ENCODE data around the gene FAM98C.
A peak's percentile ranks its signal among the peaks of the same experiment; 100 is the strongest.
"Not testable (repeated sequence)": the region's sequence is repeated elsewhere in the genome, so short reads cannot be mapped to it uniquely, and the experiment has no call there.

Gene FAM98C

DNA sequence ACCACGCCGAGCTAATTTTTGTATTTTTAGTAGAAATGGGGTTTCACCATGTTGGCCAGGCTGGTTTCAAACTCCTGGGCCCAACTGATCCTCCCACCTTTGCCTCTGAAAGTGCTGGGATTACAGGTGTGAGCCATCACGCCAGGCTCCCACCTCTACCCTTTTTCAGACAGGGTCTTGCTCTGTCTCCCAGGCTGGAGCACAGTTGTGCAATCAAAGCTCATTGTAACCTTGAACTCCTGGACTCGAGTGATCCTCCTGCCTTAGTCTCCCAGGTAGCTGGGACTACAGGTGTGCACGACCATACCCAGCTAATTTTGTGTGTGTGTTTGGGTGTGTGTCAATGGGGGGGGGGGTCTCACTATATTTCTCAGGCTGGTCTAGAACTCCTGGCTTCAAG lies 21.4 kb downstream of the FAM98C start:
- Histone ChIP-seq H3K23ac (ENCODE audit: low read length) (no peak overlapping the region), H3K27ac (ENCODE audit: low read depth, low read length) (no peak overlapping the region), H4K8ac (ENCODE audit: low read depth, low read length) (no peak overlapping the region), H2BK120ac (ENCODE audit: insufficient read depth, low read length, poor library complexity) (no peak overlapping the region), H3K4me1 (ENCODE audit: control insufficient read depth in 1 of 2, insufficient read depth in 2 of 2, low read length in 2 of 2) (peaks cover 2 to 5% of the 10 kb centered on the region in 2 experiments), H2BK5ac (ENCODE audit: low read depth, low read length, poor library complexity) (no peak overlapping the region), H3K18ac (ENCODE audit: low read length) (no peak overlapping the region), H4K12ac (ENCODE audit: low read depth, low read length) (no peak overlapping the region), H2BK12ac (ENCODE audit: low read length) (no peak overlapping the region), H4K91ac (ENCODE audit: low read depth, low read length) (no peak overlapping the region), H3K4me3 (ENCODE audit: low read depth, low read length) (no peak overlapping the region), H3K14ac (ENCODE audit: low read length) (no peak overlapping the region), H3K27me3 (ENCODE audit: insufficient read depth, low read length) (no peaks in the 10 kb centered on the region), H3K79me2 (ENCODE audit: control insufficient read depth, insufficient read depth, low read length, poor library complexity) (no peaks in the 10 kb centered on the region), H3K9me3 (ENCODE audit: insufficient read depth, low read depth, low read length) (peaks cover 2% of the 10 kb centered on the region), H2AFZ (ENCODE audit: insufficient read depth, low read length, poor library complexity) (no peak overlapping the region), H3K79me1 (ENCODE audit: low read length) (no peaks in the 10 kb centered on the region), H3K4me2 (ENCODE audit: low read length) (no peak overlapping the region), H3K9ac (ENCODE audit: low read length) (no peak overlapping the region), H3K36me3 (ENCODE audit: control insufficient read depth in 1 of 2, insufficient read depth in 2 of 2, low read length in 2 of 2) (no peaks in the 10 kb centered on the region), H2AK5ac (ENCODE audit: low read length) (no peak overlapping the region), H3K4ac (ENCODE audit: low read depth, low read length) (no peak overlapping the region)
- no CpG with 5 or more reads among the region's 5 CpGs for WGBS (ENCODE audit: extremely low coverage, insufficient coverage, insufficient read length)
- no peak for DNase-seq

DNA sequence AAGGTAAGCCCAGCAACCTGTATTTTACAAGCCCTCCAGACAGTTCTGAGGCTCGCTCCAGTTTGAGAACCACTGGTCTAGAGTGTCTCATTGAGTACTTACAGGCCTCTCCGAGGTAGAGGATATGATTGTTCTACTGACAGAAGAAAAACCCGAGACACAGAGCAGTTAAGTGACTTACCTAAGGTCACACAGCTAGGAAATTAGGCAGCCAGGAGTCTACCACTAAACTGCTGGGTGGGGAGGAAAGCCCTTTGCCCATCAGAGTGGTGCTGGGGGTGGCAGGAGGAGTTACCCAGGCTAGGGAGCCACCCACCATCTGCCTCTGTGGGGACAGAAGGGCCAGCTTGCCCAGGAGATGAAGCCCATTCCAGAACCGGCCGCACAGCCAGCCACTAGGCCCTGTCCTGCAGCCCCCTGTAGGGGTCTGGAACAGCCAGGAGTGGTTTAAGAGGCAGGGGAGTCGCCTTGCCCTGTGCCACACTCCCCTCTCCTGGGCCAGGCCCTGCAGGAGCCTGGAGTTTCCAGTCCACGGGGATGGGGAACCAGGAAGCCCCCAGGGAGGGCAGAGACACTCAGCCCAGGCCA lies 22.4 kb downstream of the FAM98C start:
- DNase-seq: no peak
- Histone ChIP-seq H2BK120ac (ENCODE audit: insufficient read depth, low read length, poor library complexity) (no peak overlapping the region), H3K79me1 (ENCODE audit: low read length) (no peaks in the 10 kb centered on the region), H3K79me2 (ENCODE audit: control insufficient read depth, insufficient read depth, low read length, poor library complexity) (no peaks in the 10 kb centered on the region), H2AK5ac (ENCODE audit: low read length) (no peak overlapping the region), H4K8ac (ENCODE audit: low read depth, low read length) (no peak overlapping the region), H3K4me2 (ENCODE audit: low read length) (no peak overlapping the region), H3K18ac (ENCODE audit: low read length) (no peak overlapping the region), H3K36me3 (ENCODE audit: control insufficient read depth in 1 of 2, insufficient read depth in 2 of 2, low read length in 2 of 2) (no peaks in the 10 kb centered on the region), H3K23ac (ENCODE audit: low read length) (no peak overlapping the region), H4K91ac (ENCODE audit: low read depth, low read length) (no peak overlapping the region), H2BK12ac (ENCODE audit: low read length) (no peak overlapping the region), H3K9ac (ENCODE audit: low read length) (no peak overlapping the region), H3K27ac (ENCODE audit: low read depth, low read length) (no peak overlapping the region), H3K4ac (ENCODE audit: low read depth, low read length) (no peak overlapping the region), H2AFZ (ENCODE audit: insufficient read depth, low read length, poor library complexity) (no peak overlapping the region), H2BK5ac (ENCODE audit: low read depth, low read length, poor library complexity) (no peak overlapping the region), H3K27me3 (ENCODE audit: insufficient read depth, low read length) (no peaks in the 10 kb centered on the region), H3K4me3 (ENCODE audit: low read depth, low read length) (no peak overlapping the region), H3K4me1 (ENCODE audit: control insufficient read depth in 1 of 2, insufficient read depth in 2 of 2, low read length in 2 of 2) (peaks cover 2 to 5% of the 10 kb centered on the region in 2 experiments), H4K12ac (ENCODE audit: low read depth, low read length) (no peak overlapping the region), H3K9me3 (ENCODE audit: insufficient read depth, low read depth, low read length) (peaks cover 2% of the 10 kb centered on the region), H3K14ac (ENCODE audit: low read length) (no peak overlapping the region)
- WGBS (ENCODE audit: extremely low coverage, insufficient coverage, insufficient read length): no CpG with 5 or more reads among the region's 7 CpGs

- Histone ChIP-seq H3K4me3 (ENCODE audit: low read depth, low read length) (no peak within 1 kb of the TSS), H3K4me2 (ENCODE audit: low read length) (no peak within 1 kb of the TSS), H3K23ac (ENCODE audit: low read length) (no peak within 1 kb of the TSS), H3K18ac (ENCODE audit: low read length) (no peak within 1 kb of the TSS), H3K14ac (ENCODE audit: low read length) (no peak within 1 kb of the TSS), H3K4me1 (ENCODE audit: control insufficient read depth in 1 of 2, insufficient read depth in 2 of 2, low read length in 2 of 2) (peaks cover 2 to 5% of the 10 kb centered on the region in 2 experiments), H3K27ac (ENCODE audit: low read depth, low read length) (no peak within 1 kb of the TSS), H3K79me2 (ENCODE audit: control insufficient read depth, insufficient read depth, low read length, poor library complexity) (no peaks in the 10 kb centered on the region), H2AFZ (ENCODE audit: insufficient read depth, low read length, poor library complexity) (no peak within 1 kb of the TSS), H4K91ac (ENCODE audit: low read depth, low read length) (no peak within 1 kb of the TSS), H2BK12ac (ENCODE audit: low read length) (no peak within 1 kb of the TSS), H3K9ac (ENCODE audit: low read length) (no peak within 1 kb of the TSS), H3K9me3 (ENCODE audit: insufficient read depth, low read depth, low read length) (peaks cover under 1% of the 10 kb centered on the region), H4K8ac (ENCODE audit: low read depth, low read length) (peak within 1 kb of the TSS; percentile 7), H2BK5ac (ENCODE audit: low read depth, low read length, poor library complexity) (no peak within 1 kb of the TSS), H2AK5ac (ENCODE audit: low read length) (no peak within 1 kb of the TSS), H3K27me3 (ENCODE audit: insufficient read depth, low read length) (no peaks in the 10 kb centered on the region), H4K12ac (ENCODE audit: low read depth, low read length) (peak within 1 kb of the TSS; percentile 55), H2BK120ac (ENCODE audit: insufficient read depth, low read length, poor library complexity) (no peak within 1 kb of the TSS), H3K4ac (ENCODE audit: low read depth, low read length) (no peak within 1 kb of the TSS), H3K79me1 (ENCODE audit: low read length) (no peaks in the 10 kb centered on the region), H3K36me3 (ENCODE audit: control insufficient read depth in 1 of 2, insufficient read depth in 2 of 2, low read length in 2 of 2) (no peaks in the 10 kb centered on the region)
- WGBS (ENCODE audit: extremely low coverage, insufficient coverage, insufficient read length): no CpG with 5 or more reads among the region's 20 CpGs
- DNase-seq: no peak
Observed at GRCh38 chr19:38425810-38426466, 23.0 kb downstream of the FAM98C start, which contains the start of gene RASGRP4. RASGRP4 (minus strand) TSS chr19:38426219; CDS start chr19:38426091, 128 bp downstream.

DNA sequence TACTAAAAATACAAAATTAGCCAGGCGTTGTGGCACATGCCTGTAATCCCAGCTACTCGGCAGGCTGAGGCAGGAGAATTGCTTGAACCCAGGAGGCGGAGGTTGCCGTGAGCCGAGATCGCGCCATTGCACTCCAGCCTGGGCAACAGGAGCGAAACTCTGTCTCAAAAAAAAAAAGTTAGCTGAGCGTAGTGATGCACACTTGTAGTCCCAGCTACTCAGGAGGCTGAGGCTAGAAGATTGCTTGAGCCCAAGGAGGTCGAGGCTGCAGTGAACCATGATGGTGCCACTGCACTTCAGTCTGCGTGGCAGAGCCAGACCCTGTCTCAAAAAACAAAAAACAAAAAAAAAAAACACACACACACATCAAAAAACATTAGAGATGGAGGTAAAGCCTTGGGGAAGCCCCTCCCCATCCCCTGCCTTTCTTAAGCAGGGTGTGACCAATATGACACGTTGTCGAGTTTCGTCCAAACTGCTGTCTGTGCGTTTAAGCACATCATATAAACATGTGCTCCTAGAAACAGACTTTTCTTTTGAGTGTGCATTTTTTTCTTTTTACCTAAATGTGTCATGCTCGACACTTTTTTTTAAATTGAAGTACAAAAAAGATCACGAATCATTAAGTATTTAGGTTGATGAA lies 24.3 kb downstream of the FAM98C start:
- not testable (repeated sequence) for H3K79me1 ChIP-seq (ENCODE audit: low read length); H3K14ac ChIP-seq (ENCODE audit: low read length); H3K79me2 ChIP-seq (ENCODE audit: control insufficient read depth, insufficient read depth, low read length, poor library complexity); H3K4ac ChIP-seq (ENCODE audit: low read depth, low read length); DNase-seq; H2AK5ac ChIP-seq (ENCODE audit: low read length); H3K4me3 ChIP-seq (ENCODE audit: low read depth, low read length); H3K27me3 ChIP-seq (ENCODE audit: insufficient read depth, low read length); H4K8ac ChIP-seq (ENCODE audit: low read depth, low read length); H3K4me1 ChIP-seq (ENCODE audit: control insufficient read depth in 1 of 2, insufficient read depth in 2 of 2, low read length in 2 of 2); H3K27ac ChIP-seq (ENCODE audit: low read depth, low read length); H4K12ac ChIP-seq (ENCODE audit: low read depth, low read length); H3K36me3 ChIP-seq (ENCODE audit: control insufficient read depth in 1 of 2, insufficient read depth in 2 of 2, low read length in 2 of 2); H3K9me3 ChIP-seq (ENCODE audit: insufficient read depth, low read depth, low read length); H2AFZ ChIP-seq (ENCODE audit: insufficient read depth, low read length, poor library complexity); H3K23ac ChIP-seq (ENCODE audit: low read length); H2BK12ac ChIP-seq (ENCODE audit: low read length); H3K18ac ChIP-seq (ENCODE audit: low read length); H4K91ac ChIP-seq (ENCODE audit: low read depth, low read length); H2BK5ac ChIP-seq (ENCODE audit: low read depth, low read length, poor library complexity); H2BK120ac ChIP-seq (ENCODE audit: insufficient read depth, low read length, poor library complexity); H3K4me2 ChIP-seq (ENCODE audit: low read length); H3K9ac ChIP-seq (ENCODE audit: low read length)
- WGBS (ENCODE audit: extremely low coverage, insufficient coverage, insufficient read length): no CpG with 5 or more reads among the region's 17 CpGs

Data from trophoblast cell (in vitro differentiated cells and primary cell).